Hepatocyte (in vitro differentiated cells): ENCODE data around the gene DOCK1. TPM values are rescaled to one million over a fixed set of nuclear protein-coding genes. Genes with fewer than 3 reads are reported as not detected.

Experiments
- DNase-seq: peaks from one replicate; pipeline ENCODE4 v3.0.0-alpha.2; 2016; ENCODE audit warnings: low spot score
- H2AFZ ChIP-seq: fragments of 200-600 bp; sonication (generic); 2 replicates; pipeline ENCODE4 v1.6.0; 2016; ENCODE audit warnings: antibody characterized with exemption, mild to moderate bottlenecking
- H3K27ac ChIP-seq: fragments of 200-600 bp; sonication (generic); 2 replicates; pipeline ENCODE4 v1.5.1; 2016; ENCODE audit warnings: mild to moderate bottlenecking
- H3K27me3 ChIP-seq: fragments of 200-600 bp; sonication (generic); 2 replicates; pipeline ENCODE4 v1.6.1; 2016
- H3K36me3 ChIP-seq: fragments of 200-600 bp; sonication (generic); replicated peaks from 2 replicates; pipeline ENCODE4 v1.5.1; 2016; ENCODE audit warnings: low read depth; ENCODE audit not compliant: insufficient read depth
- H3K4me1 ChIP-seq: fragments of 200-600 bp; sonication (generic); 2 replicates; pipeline ENCODE4 v1.5.1; 2016; ENCODE audit warnings: mild to moderate bottlenecking, moderate library complexity; ENCODE audit not compliant: insufficient read depth
- H3K4me2 ChIP-seq: fragments of 200-600 bp; sonication (generic); 2 replicates; pipeline ENCODE4 v1.6.0; 2016
- H3K4me3 ChIP-seq: fragments of 200-600 bp; sonication (generic); 2 replicates; pipeline ENCODE4 v1.5.1; 2016; ENCODE audit warnings: mild to moderate bottlenecking
- H3K79me2 ChIP-seq: fragments of 200-600 bp; sonication (generic); 2 replicates; pipeline ENCODE4 v1.6.0; 2017; ENCODE audit warnings: mild to moderate bottlenecking
- H3K9me2 ChIP-seq: fragments of 200-600 bp; sonication (generic); replicated peaks from 2 replicates; pipeline ENCODE4 v1.6.0; 2017; ENCODE audit warnings: mild to moderate bottlenecking; ENCODE audit not compliant: insufficient read depth
- H3K9me3 ChIP-seq: fragments of 200-600 bp; sonication (generic); 2 replicates; pipeline ENCODE4 v1.5.1; 2016; ENCODE audit warnings: low read depth, mild to moderate bottlenecking
- H4K20me1 ChIP-seq: fragments of 200-600 bp; sonication (generic); 2 replicates; pipeline ENCODE4 v1.6.0; 2016; ENCODE audit warnings: mild to moderate bottlenecking; ENCODE audit not compliant: insufficient read depth, poor library complexity, severe bottlenecking
- EZH2 ChIP-seq: fragments of 200-600 bp; sonication (generic); IDR thresholded peaks from 2 replicates; pipeline ENCODE4 v1.6.1; 2016; ENCODE audit warnings: antibody characterized with exemption, mild to moderate bottlenecking, borderline replicate concordance
- EZH2phosphoT487 ChIP-seq: fragments of 200-600 bp; sonication (generic); IDR thresholded peaks from one replicate; pipeline ENCODE4 v1.6.1; 2018; ENCODE audit warnings: antibody characterized with exemption, mild to moderate bottlenecking, low read depth, moderate library complexity; ENCODE audit not compliant: unreplicated experiment, severe bottlenecking
- WGBS: methylation state at CpG from one replicate; pipeline ENCODE4 v1.1.6; 2016; ENCODE audit warnings: low lambda C conversion rate; ENCODE audit errors: missing lambda C conversion rate; 5-methylcytosine and 5-hydroxymethylcytosine counted together
- polyA plus RNA-seq: library from polyadenylated mRNA; unstranded; fragments of >200 nt; fragmentation: Nextera tagmentation; extraction: Ambion mirVana; gene quantifications from 2 replicates; pipeline ENCODE4 v1.2.1, GENCODE V29; 2016
- total RNA-seq: library from RNA; depleted of rRNA; stranded (reverse); fragments of >200 nt; gene quantifications from 2 replicates; pipeline ENCODE4 v1.2.3, GENCODE V29; 2014
- TF ChIP-seq, protein P1 (sequence below): fragments of 200-600 bp; sonication (generic); IDR thresholded peaks from 2 replicates; pipeline ENCODE4 v1.5.1; 2016; ENCODE audit warnings: antibody characterized with exemption, mild to moderate bottlenecking; ENCODE audit not compliant: poor library complexity

The DOCK1 gene
- total and polyA plus RNA-seq, 2 experiments from 2014 or later = 16.0 to 55.5 TPM

DNA sequence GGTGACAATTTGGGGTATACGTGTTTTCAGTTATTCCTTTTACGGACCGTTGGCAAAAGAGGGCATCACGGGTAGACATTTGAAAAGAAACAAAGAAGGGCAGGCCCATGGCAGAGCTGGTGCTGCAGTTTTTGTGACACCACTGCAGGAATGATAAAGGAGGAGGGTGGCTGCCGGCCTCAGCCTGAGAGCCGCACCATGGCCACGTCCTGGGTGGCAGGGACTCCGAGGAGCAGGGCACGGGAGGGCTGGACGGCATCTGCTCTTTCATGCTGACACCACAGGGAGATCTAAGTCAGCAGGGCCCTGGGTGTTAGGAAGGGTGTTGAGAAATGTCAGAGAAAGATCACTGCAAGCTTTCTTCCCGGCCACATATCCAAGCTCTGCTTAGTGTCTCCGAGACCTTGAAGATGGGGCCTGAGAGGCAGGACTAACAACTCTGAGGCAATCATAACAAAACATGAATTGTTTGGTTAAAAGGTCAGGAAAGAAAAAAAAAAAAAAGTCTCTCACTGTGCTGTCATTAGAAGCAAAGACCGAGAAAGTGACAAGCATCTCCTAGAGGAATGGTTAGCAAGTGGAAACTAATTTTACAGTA is 254.5 kb downstream of the DOCK1 start:
- H3K4me2 ChIP-seq = no peak overlapping the region
- WGBS = 80% methylated on average over 13 of the region's 13 CpGs
- H3K9me2 ChIP-seq = no peaks in the 10 kb centered on the region
- H3K4me3 ChIP-seq = no peak overlapping the region
- H3K79me2 ChIP-seq = no peaks in the 10 kb centered on the region
- no peaks in the 10 kb centered on the region for H3K27me3 ChIP-seq
- no peaks in the 10 kb centered on the region for H3K9me3 ChIP-seq
- H3K4me1 ChIP-seq = peaks cover 4% of the 10 kb centered on the region
- no peak overlapping the region for H3K27ac ChIP-seq
- H3K36me3 ChIP-seq = no peaks in the 10 kb centered on the region
- H2AFZ ChIP-seq = no peak overlapping the region
- H4K20me1 ChIP-seq = peaks cover 9% of the 10 kb centered on the region
- DNase-seq = peak; percentile 19
- TF ChIP-seq, protein P1, sequence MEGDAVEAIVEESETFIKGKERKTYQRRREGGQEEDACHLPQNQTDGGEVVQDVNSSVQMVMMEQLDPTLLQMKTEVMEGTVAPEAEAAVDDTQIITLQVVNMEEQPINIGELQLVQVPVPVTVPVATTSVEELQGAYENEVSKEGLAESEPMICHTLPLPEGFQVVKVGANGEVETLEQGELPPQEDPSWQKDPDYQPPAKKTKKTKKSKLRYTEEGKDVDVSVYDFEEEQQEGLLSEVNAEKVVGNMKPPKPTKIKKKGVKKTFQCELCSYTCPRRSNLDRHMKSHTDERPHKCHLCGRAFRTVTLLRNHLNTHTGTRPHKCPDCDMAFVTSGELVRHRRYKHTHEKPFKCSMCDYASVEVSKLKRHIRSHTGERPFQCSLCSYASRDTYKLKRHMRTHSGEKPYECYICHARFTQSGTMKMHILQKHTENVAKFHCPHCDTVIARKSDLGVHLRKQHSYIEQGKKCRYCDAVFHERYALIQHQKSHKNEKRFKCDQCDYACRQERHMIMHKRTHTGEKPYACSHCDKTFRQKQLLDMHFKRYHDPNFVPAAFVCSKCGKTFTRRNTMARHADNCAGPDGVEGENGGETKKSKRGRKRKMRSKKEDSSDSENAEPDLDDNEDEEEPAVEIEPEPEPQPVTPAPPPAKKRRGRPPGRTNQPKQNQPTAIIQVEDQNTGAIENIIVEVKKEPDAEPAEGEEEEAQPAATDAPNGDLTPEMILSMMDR = no peak
- no peak for TF ChIP-seq EZH2
- TF ChIP-seq EZH2phosphoT487 = no peak

DNA sequence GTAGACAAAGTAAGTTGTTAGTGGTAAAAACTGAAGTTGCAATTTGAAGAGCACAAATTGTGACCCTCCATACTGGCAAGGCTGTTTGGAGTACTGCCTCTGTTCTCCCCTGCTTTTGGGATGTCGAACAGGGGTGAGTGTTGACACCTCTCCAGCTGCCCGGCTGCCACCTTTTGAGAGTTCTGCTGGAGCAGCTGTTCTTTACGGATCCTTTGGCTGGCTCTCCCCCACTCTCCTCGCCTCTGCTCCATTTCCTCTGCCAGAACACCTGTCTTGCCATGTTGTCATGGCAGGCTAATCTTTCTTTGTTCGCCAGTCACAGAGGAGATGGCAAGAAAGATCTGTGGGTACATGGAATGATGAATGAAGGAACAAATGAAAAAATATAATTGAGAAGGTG is 256.3 kb downstream of the DOCK1 start:
- no peak overlapping the region for H3K27ac ChIP-seq
- no peaks in the 10 kb centered on the region for H3K27me3 ChIP-seq
- peaks cover 4% of the 10 kb centered on the region for H3K4me1 ChIP-seq
- no peaks in the 10 kb centered on the region for H3K9me3 ChIP-seq
- no peak overlapping the region for H3K4me3 ChIP-seq
- no peaks in the 10 kb centered on the region for H3K9me2 ChIP-seq
- no peaks in the 10 kb centered on the region for H3K36me3 ChIP-seq
- H3K4me2 ChIP-seq = no peak overlapping the region
- no peak for TF ChIP-seq EZH2phosphoT487
- no peak for TF ChIP-seq EZH2
- no peak for DNase-seq
- peaks cover 9% of the 10 kb centered on the region for H4K20me1 ChIP-seq
- H3K79me2 ChIP-seq = no peaks in the 10 kb centered on the region
- no peak overlapping the region for H2AFZ ChIP-seq
- WGBS = 96% methylated on average over 5 of the region's 5 CpGs

DNA sequence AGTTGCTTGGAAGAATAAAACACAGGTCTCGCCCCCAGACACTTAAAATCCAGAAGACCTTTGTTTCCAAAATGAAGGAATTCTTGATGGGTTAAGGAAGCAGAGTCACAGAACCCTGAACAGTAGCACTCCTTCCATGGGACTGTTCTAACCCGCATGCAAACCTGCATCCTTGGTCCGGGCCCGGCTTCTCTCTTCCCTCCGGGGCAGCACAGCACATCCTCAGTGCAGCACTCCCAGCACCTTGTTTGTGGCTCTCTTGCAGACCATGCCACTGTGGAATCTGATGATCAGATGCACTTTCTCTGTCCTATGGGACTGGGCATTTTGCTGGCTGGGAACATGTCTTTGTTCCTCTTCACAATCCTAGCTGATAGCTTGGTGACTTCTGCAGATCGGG is 257.6 kb downstream of the DOCK1 start:
- Histone ChIP-seq H3K27me3 (no peaks in the 10 kb centered on the region), H3K27ac (no peak overlapping the region), H3K9me3 (no peaks in the 10 kb centered on the region), H3K79me2 (no peaks in the 10 kb centered on the region), H3K9me2 (no peaks in the 10 kb centered on the region), H3K4me1 (peaks cover 4% of the 10 kb centered on the region), H4K20me1 (peaks cover 9% of the 10 kb centered on the region), H3K4me3 (no peak overlapping the region), H3K36me3 (no peaks in the 10 kb centered on the region), H2AFZ (no peak overlapping the region), H3K4me2 (no peak overlapping the region)
- no peak for DNase-seq
- no peak for TF ChIP-seq EZH2
- TF ChIP-seq, protein P1 = no peak
- TF ChIP-seq EZH2phosphoT487 = no peak
- 96% methylated on average over 6 of the region's 6 CpGs for WGBS

DNA sequence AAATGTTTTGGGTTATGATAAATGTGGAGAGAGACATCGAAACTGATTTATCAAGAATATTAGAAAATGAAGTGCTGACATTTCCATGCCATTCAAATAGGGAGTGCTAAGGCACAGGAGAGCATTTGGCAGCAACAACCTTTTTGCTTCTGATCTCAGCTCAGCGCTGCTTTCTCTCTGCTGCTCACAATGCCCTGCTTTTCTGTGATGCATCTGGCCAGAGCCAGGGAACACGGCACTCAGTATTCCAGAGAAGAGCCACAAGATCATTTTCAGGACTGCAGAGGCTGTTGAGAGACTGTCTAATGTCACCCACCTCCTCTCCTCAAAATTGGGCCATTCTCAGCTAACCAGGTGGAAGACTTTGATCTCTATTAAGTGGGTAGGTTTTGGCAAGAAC is 263.0 kb downstream of the DOCK1 start:
- no peak for DNase-seq

More for the DNA sequence above, 263.0 kb downstream of the DOCK1 start:
- TF ChIP-seq EZH2 (no peak), EZH2phosphoT487 (no peak)
- Histone ChIP-seq H3K27ac (no peak overlapping the region), H3K4me3 (no peak overlapping the region), H3K9me3 (no peaks in the 10 kb centered on the region), H3K27me3 (no peaks in the 10 kb centered on the region), H4K20me1 (no peaks in the 10 kb centered on the region), H2AFZ (no peak overlapping the region), H3K79me2 (no peaks in the 10 kb centered on the region), H3K36me3 (no peaks in the 10 kb centered on the region), H3K4me2 (no peak overlapping the region), H3K4me1 (no peaks in the 10 kb centered on the region), H3K9me2 (no peaks in the 10 kb centered on the region)
- WGBS = 96% methylated on average over 3 of the region's 3 CpGs
